Mammary epithelial cell (primary cell): ENCODE data around the gene KRTAP3-2.

Source experiments
- EZH2 ChIP-seq: IDR thresholded peaks from 2 replicates; pipeline ENCODE4 v1.6.1; 2012; ENCODE audit warnings: low read length, inconsistent platforms, borderline replicate concordance
- TF ChIP-seq, protein P1 (sequence below), 2 donors: IDR thresholded peaks in 1 of 2; conservative IDR thresholded peaks in 1 of 2; 2 replicates each; pipeline ENCODE4 v1.5.1; 2011 to 2012; ENCODE audit warnings: inconsistent platforms in 2 of 2, low read length in 2 of 2, mild to moderate bottlenecking in 2 of 2, control low read depth in 1 of 2, low read depth in 1 of 2; ENCODE audit not compliant: insufficient read depth in 1 of 2; ENCODE audit errors: extremely low read depth in 1 of 2

DNA sequence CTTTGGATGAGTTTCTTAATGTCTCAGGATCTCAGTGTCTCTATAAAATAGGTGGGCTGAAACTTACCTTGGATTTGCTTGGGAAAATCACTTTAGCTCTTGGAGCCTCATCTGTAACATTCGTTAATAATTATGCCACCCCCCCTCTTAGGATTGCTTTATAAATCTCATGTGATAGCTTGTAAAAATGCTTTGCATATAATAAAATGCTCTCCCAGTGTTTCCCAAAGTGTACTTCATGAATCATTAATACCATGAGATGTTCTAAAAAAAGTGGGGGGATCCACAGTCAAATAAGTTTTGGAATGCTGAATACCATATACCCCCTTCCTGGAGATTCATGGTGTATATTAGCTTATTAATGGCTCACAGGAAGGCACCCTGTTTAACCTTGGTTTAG, 38.1 kb downstream of the KRTAP3-2 start:
- TF ChIP-seq, protein P1, sequence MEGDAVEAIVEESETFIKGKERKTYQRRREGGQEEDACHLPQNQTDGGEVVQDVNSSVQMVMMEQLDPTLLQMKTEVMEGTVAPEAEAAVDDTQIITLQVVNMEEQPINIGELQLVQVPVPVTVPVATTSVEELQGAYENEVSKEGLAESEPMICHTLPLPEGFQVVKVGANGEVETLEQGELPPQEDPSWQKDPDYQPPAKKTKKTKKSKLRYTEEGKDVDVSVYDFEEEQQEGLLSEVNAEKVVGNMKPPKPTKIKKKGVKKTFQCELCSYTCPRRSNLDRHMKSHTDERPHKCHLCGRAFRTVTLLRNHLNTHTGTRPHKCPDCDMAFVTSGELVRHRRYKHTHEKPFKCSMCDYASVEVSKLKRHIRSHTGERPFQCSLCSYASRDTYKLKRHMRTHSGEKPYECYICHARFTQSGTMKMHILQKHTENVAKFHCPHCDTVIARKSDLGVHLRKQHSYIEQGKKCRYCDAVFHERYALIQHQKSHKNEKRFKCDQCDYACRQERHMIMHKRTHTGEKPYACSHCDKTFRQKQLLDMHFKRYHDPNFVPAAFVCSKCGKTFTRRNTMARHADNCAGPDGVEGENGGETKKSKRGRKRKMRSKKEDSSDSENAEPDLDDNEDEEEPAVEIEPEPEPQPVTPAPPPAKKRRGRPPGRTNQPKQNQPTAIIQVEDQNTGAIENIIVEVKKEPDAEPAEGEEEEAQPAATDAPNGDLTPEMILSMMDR (conservative IDR thresholded peaks at IDR 0.05 in 1 of 2, IDR thresholded peaks at IDR 0.05 in 1 of 2; ENCODE audit: extremely low read depth in 1 of 2, insufficient read depth in 1 of 2, low read depth in 1 of 2, low read length in 2 of 2), result no peak
- TF ChIP-seq EZH2, result no peak
